ENCODE data around the gene SALL3.

DNA sequence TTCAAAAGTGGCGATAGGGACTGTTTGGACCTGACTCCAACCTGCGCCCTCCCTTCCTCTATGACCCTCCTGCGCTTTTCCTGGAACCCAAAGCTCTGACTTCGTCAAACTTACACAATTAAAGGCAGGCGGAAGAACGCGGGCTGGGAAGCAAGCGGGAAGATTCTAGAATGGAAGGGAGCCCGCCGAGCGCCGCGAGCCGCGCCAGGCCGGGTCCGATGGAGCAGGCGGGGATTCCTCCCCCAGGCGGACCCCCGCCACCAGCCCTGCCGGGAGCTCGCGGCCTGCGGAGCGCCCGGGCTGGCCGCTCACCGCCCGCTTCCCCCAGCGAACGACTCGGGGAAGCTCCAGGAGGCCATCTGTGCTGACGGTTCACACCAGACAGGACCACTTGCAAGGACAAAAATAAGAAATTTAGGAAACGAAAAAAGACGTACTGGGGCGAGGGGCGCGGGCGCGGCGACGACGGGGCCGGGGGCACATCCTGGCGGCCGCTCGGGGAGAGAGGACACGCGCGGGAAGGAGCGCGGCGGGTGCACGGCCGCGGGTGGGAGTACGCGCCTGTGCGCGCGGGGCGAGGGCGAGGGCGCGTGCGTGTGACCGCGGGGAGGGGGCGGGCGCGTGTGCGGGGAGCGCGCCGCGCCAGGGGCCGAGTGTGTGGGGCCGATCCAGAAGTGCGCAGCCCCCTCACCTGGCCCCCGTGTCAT lies 1.1 kb upstream of the SALL3 start:
- TF ChIP-seq POLR2A (IDR thresholded peaks at IDR 0.05), result no peak
- no peak for TF ChIP-seq CTCF (IDR thresholded peaks at IDR 0.05)
- TF ChIP-seq EP300 (IDR thresholded peaks at IDR 0.05), result no peak

Measured in suprapubic skin (tissue), 3 donors.